GM23248 (cell line): ENCODE data around the gene PRXL2B.

ENCODE experiments used
- EZH2 ChIP-seq: fragments of 200-600 bp; sonication (generic); IDR thresholded peaks from 2 replicates; pipeline ENCODE4 v1.6.1; 2018; ENCODE audit warnings: antibody characterized with exemption, mild to moderate bottlenecking; ENCODE audit not compliant: insufficient read depth, poor library complexity, severe bottlenecking
- EZH2phosphoT487 ChIP-seq: fragments of 200-600 bp; sonication (generic); IDR thresholded peaks from 2 replicates; pipeline ENCODE4 v1.6.1; 2018; ENCODE audit warnings: antibody characterized with exemption, moderate library complexity, mild to moderate bottlenecking, low read depth; ENCODE audit not compliant: insufficient read depth

DNA sequence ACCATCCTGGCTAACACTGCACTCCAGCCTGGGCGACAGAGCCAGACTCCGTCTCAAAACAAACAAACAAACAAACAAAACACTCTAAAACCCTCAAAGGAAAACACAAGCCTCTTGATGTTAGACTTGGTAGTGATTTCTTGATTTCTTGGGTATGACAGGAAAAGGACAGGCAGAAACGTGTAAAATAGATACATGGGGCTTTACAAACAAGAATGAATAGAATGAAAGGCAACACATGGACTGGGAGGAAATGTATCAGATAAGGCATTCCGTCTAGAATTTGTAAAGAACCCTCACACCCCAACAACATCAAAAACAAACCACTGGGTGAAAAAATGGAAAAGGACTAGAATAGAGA is 7.8 kb upstream of the PRXL2B start:
- no peak for TF ChIP-seq EZH2
- no peak for TF ChIP-seq EZH2phosphoT487
